WTC11 (cell line): ENCODE data around the gene PSMA1.

Experiments used
- GABPB1 ChIP-seq: sonication (generic); formaldehyde crosslinking; IDR thresholded peaks from 2 replicates; pipeline ENCODE4 v1.8.1; 2023; ENCODE audit warnings: mild to moderate bottlenecking, missing genetic modification reagents
- HMGA2 ChIP-seq: fragments of 250-450 bp; sonication (Bioruptor Pico); IDR thresholded peaks from 2 replicates; pipeline ENCODE4 v1.4.0; 2021; ENCODE audit warnings: mild to moderate bottlenecking, moderate library complexity
- NR1H2 ChIP-seq: sonication (generic); formaldehyde crosslinking; IDR thresholded peaks from 2 replicates; pipeline ENCODE4 v1.9.0; 2021; ENCODE audit warnings: mild to moderate bottlenecking, moderate library complexity, missing genetic modification reagents
- TF ChIP-seq, protein P1 (sequence below): fragments of 200-600 bp; IDR thresholded peaks from 2 replicates; pipeline ENCODE4 v1.8.0; 2022; ENCODE audit warnings: antibody characterized with exemption
- TF ChIP-seq, protein P2 (sequence below): sonication (generic); formaldehyde crosslinking; IDR thresholded peaks from 2 replicates; pipeline ENCODE4 v1.8.0; 2022; ENCODE audit warnings: mild to moderate bottlenecking, missing genetic modification reagents
- TF ChIP-seq, protein P3 (sequence below): sonication (generic); formaldehyde crosslinking; IDR thresholded peaks from 2 replicates; pipeline ENCODE4 v1.8.1; 2022; ENCODE audit warnings: low read depth, missing genetic modification reagents, borderline replicate concordance

DNA sequence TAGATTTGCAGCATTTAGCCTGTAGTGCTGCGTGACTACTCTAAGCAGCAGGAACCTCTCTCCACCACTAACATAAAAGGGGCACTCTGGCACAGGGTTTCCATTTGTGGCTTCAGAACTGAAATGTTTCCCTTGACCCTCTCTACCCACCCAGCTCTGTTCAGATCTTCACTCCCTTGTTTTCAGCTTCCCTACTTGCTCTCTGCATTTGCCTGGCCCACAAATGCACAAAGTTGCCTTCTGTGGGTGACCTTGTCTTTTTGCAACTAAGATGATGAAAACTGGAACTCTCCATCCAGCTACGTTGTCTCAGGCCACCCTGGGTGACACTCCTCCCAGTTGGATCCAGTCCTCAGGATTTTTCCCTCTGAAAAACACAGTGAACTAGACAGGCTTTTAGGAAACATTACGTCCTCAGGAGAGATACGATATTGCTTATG, 19.8 kb upstream of the PSMA1 start:
- TF ChIP-seq NR1H2 (CRISPR knock-in tag) (no peak), GABPB1 (CRISPR knock-in tag) (no peak), HMGA2 (CRISPR knock-in tag) (no peak)
- TF ChIP-seq, protein P1, sequence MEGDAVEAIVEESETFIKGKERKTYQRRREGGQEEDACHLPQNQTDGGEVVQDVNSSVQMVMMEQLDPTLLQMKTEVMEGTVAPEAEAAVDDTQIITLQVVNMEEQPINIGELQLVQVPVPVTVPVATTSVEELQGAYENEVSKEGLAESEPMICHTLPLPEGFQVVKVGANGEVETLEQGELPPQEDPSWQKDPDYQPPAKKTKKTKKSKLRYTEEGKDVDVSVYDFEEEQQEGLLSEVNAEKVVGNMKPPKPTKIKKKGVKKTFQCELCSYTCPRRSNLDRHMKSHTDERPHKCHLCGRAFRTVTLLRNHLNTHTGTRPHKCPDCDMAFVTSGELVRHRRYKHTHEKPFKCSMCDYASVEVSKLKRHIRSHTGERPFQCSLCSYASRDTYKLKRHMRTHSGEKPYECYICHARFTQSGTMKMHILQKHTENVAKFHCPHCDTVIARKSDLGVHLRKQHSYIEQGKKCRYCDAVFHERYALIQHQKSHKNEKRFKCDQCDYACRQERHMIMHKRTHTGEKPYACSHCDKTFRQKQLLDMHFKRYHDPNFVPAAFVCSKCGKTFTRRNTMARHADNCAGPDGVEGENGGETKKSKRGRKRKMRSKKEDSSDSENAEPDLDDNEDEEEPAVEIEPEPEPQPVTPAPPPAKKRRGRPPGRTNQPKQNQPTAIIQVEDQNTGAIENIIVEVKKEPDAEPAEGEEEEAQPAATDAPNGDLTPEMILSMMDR, result no peak
- TF ChIP-seq, protein P2, sequence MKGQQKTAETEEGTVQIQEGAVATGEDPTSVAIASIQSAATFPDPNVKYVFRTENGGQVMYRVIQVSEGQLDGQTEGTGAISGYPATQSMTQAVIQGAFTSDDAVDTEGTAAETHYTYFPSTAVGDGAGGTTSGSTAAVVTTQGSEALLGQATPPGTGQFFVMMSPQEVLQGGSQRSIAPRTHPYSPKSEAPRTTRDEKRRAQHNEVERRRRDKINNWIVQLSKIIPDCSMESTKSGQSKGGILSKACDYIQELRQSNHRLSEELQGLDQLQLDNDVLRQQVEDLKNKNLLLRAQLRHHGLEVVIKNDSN, result no peak
- TF ChIP-seq, protein P3, sequence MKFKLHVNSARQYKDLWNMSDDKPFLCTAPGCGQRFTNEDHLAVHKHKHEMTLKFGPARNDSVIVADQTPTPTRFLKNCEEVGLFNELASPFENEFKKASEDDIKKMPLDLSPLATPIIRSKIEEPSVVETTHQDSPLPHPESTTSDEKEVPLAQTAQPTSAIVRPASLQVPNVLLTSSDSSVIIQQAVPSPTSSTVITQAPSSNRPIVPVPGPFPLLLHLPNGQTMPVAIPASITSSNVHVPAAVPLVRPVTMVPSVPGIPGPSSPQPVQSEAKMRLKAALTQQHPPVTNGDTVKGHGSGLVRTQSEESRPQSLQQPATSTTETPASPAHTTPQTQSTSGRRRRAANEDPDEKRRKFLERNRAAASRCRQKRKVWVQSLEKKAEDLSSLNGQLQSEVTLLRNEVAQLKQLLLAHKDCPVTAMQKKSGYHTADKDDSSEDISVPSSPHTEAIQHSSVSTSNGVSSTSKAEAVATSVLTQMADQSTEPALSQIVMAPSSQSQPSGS (CRISPR knock-in tag), result no peak
